HepG2 (cell line): ENCODE results near the gene EPB41. TPM values are rescaled to one million over a fixed set of nuclear protein-coding genes. Genes with fewer than 3 reads are reported as not detected.

Experiments
- ATAC-seq: fragments of 200-7000 bp; cut with Tn5 transposase; 3 replicates; pipeline ENCODE4 v1.9.1; 2020; ENCODE audit warnings: mild to moderate bottlenecking, moderate library complexity
- BruUV-seq: library from RNA; stranded (reverse); fragments of 400-500 nt; replicated peaks from 2 replicates; lab custom pipeline; 2021; lab: Mats Ljungman, UMichigan
- CTCF ChIA-PET: fragments of 300-600 bp; formaldehyde crosslinking; extraction: SDS; loops from one replicate; lab custom pipeline; 2021; ENCODE audit warnings: low total read pairs, inconsistent platforms, low intra/inter-chr PET ratio; lab: Yijun Ruan, JAX
- POLR2A ChIA-PET: fragments of 350-600 bp; sonication (Branson Sonifier 250); formaldehyde crosslinking; loops from one replicate; lab custom pipeline; 2020; ENCODE audit warnings: antibody characterized with exemption, inconsistent platforms; lab: Yijun Ruan, JAX
- DNase-seq: peaks from one replicate; pipeline ENCODE4 v3.0.0-alpha.2; 2015; ENCODE audit warnings: low spot score
- FAIRE-seq: peaks from 3 replicates; lab custom pipeline; 2011; peaks lifted over from hg19 to GRCh38; lab: Jason Lieb, UNC
- H2AFZ ChIP-seq: one replicate; pipeline ENCODE4 v1.6.1; 2011; ENCODE audit warnings: low read length, inconsistent platforms
- H3K27ac ChIP-seq: fragments of 300-600 bp; 3 replicates; pipeline ENCODE4 v1.8.0; 2011; ENCODE audit warnings: mixed run types, mild to moderate bottlenecking, mixed read lengths, low read length, inconsistent platforms; ENCODE audit not compliant: insufficient read depth; ENCODE audit errors: extremely low read length
- H3K27me3 ChIP-seq, 2 experiments: fragments of 200-600 bp in 1 of 2; 2 replicates in 1 of 2; 3 replicates in 1 of 2; pipeline versions ENCODE4 v1.6.0 to v1.8.0; 2011; ENCODE audit warnings: low read length in 2 of 2, mild to moderate bottlenecking in 2 of 2, moderate library complexity in 2 of 2, inconsistent platforms in 1 of 2; ENCODE audit not compliant: insufficient read depth in 2 of 2, control insufficient read depth in 1 of 2
- H3K36me3 ChIP-seq, 2 experiments: fragments of 200-600 bp in 1 of 2; replicated peaks in 1 of 2; 2 replicates in 1 of 2; 3 replicates in 1 of 2; pipeline versions ENCODE4 v1.5.1 to v1.8.0; 2011; ENCODE audit warnings: low read length in 2 of 2, inconsistent platforms in 1 of 2; ENCODE audit not compliant: insufficient read depth in 2 of 2, control insufficient read depth in 1 of 2
- H3K4me1 ChIP-seq: 2 replicates; pipeline ENCODE4 v1.5.1; 2012; ENCODE audit warnings: low read length, inconsistent platforms; ENCODE audit not compliant: insufficient read depth
- H3K4me2 ChIP-seq: 2 replicates; pipeline ENCODE4 v1.6.0; 2011; ENCODE audit warnings: low read depth, low read length, inconsistent platforms
- H3K4me3 ChIP-seq, 3 experiments: fragments of 200-600 bp in 1 of 3; sonication (generic), shearing (Covaris generic) in 1 of 3; replicated peaks in 1 of 3; 2 replicates each; pipeline ENCODE4 v1.5.1; 2011 to 2016; ENCODE audit warnings: low read length in 3 of 3, inconsistent platforms in 2 of 3, low read depth in 2 of 3, mild to moderate bottlenecking in 2 of 3, control low read depth in 1 of 3, mixed read lengths in 1 of 3; ENCODE audit not compliant: insufficient read depth in 1 of 3
- H3K79me2 ChIP-seq: one replicate; pipeline ENCODE4 v1.6.1; 2011; ENCODE audit warnings: low read length, inconsistent platforms; ENCODE audit not compliant: insufficient read depth
- H3K9ac ChIP-seq: 2 replicates; pipeline ENCODE4 v1.6.0; 2011; ENCODE audit warnings: mild to moderate bottlenecking, low read depth, low read length, inconsistent platforms; ENCODE audit not compliant: insufficient read depth
- H3K9me3 ChIP-seq: 2 replicates; pipeline ENCODE4 v1.5.1; 2012; ENCODE audit warnings: mild to moderate bottlenecking, low read length
- H4K20me1 ChIP-seq: 2 replicates; pipeline ENCODE4 v1.6.0; 2011; ENCODE audit warnings: inconsistent platforms, mild to moderate bottlenecking, low read length, moderate library complexity; ENCODE audit not compliant: insufficient read depth
- GATAD1 ChIP-seq: IDR thresholded peaks from 2 replicates; pipeline ENCODE4 v1.6.1; 2016; ENCODE audit warnings: missing genetic modification reagents, missing compliant biosample characterization
- HNRNPLL ChIP-seq: fragments of 200-400 bp; formaldehyde crosslinking; IDR thresholded peaks from 2 replicates; pipeline ENCODE4 v1.6.1; 2017; ENCODE audit warnings: mild to moderate bottlenecking, low read depth, low read length; ENCODE audit not compliant: poor library complexity, severe bottlenecking
- SYNCRIP ChIP-seq: fragments of 200-400 bp; formaldehyde crosslinking; IDR thresholded peaks from 2 replicates; pipeline ENCODE4 v1.6.1; 2018; ENCODE audit warnings: mild to moderate bottlenecking, low read depth, low read length; ENCODE audit not compliant: insufficient read depth
- ZNF230 ChIP-seq: sonication (generic); formaldehyde crosslinking; IDR thresholded peaks from 2 replicates; pipeline ENCODE4 v1.4.0; 2020; ENCODE audit warnings: mild to moderate bottlenecking, missing genetic modification reagents
- ZNF253 ChIP-seq: sonication (generic); formaldehyde crosslinking; IDR thresholded peaks from 2 replicates; pipeline ENCODE4 v1.8.0; 2022; ENCODE audit warnings: mild to moderate bottlenecking, missing genetic modification reagents, borderline replicate concordance
- ZNF292 ChIP-seq: sonication (generic); formaldehyde crosslinking; IDR thresholded peaks from 2 replicates; pipeline ENCODE4 v1.8.1; 2022; ENCODE audit warnings: mild to moderate bottlenecking, low read depth, missing genetic modification reagents, borderline replicate concordance
- ZNF446 ChIP-seq: sonication (generic); formaldehyde crosslinking; IDR thresholded peaks from 2 replicates; pipeline ENCODE4 v1.5.0; 2020; ENCODE audit warnings: mild to moderate bottlenecking, missing genetic modification reagents
- ZNF746 ChIP-seq: sonication (generic); formaldehyde crosslinking; IDR thresholded peaks from 2 replicates; pipeline ENCODE4 v1.8.0; 2022; ENCODE audit warnings: mild to moderate bottlenecking, missing genetic modification reagents
- ZNF850 ChIP-seq: sonication (generic); formaldehyde crosslinking; conservative IDR thresholded peaks from 2 replicates; pipeline ENCODE4 v1.9.0; 2021; ENCODE audit warnings: mild to moderate bottlenecking, missing genetic modification reagents
- WGBS: methylation state at CpG from one replicate; pipeline ENCODE4 v1.1.6; 2017; ENCODE audit warnings: low lambda C conversion rate; 5-methylcytosine and 5-hydroxymethylcytosine counted together
- in situ Hi-C: cut with HindIII; loops from 2 replicates; pipeline ENCODE4 v1.10.0; 2017; ENCODE audit warnings: low pct_unique_long_range_greater_than_20kb; ENCODE audit not compliant: extremely low pct_ligation_motif_present
- intact Hi-C: fragments of 100-400 bp; cut with micrococcal nuclease; formaldehyde crosslinking; loops from one replicate; pipeline ENCODE4 v1.10.0; 2022; ENCODE audit not compliant: unreplicated experiment
- polyA plus RNA-seq, 8 experiments: library from polyadenylated mRNA; depleted of rRNA in 3 of 8; stranded (reverse) in 7 of 8; unstranded in 1 of 8; fragments of >200 nt; fragmentation: Illumina TruSeq in 4 of 8; extraction: Trizol in 4 of 8; gene quantifications; 2 replicates each; pipeline versions ENCODE4 v1.2.1 to v1.2.3, GENCODE V29; 2011 to 2016; ENCODE audit warnings: low read depth in 4 of 8, missing spikeins in 1 of 8, mixed read lengths in 1 of 8; ENCODE audit not compliant: insufficient read depth in 1 of 8
- total RNA-seq, 5 experiments: library from RNA; depleted of rRNA; stranded (reverse); fragments of >200 nt; fragmentation: Illumina TruSeq; extraction: Trizol; gene quantifications; 2 replicates each; pipeline ENCODE4 v1.2.3, GENCODE V29; 2016; ENCODE audit warnings: low read depth in 1 of 5
- TF ChIP-seq, protein P1 (sequence below): sonication (generic); formaldehyde crosslinking; IDR thresholded peaks from 2 replicates; pipeline ENCODE4 v1.4.0; 2020; ENCODE audit warnings: mild to moderate bottlenecking, missing genetic modification reagents
- TF ChIP-seq, protein P2 (sequence below): IDR thresholded peaks from 2 replicates; pipeline ENCODE4 v1.6.1; 2016; ENCODE audit warnings: control low read depth
- TF ChIP-seq, protein P3 (sequence below): sonication (generic); formaldehyde crosslinking; IDR thresholded peaks from 2 replicates; pipeline ENCODE4 v1.4.0; 2020; ENCODE audit warnings: mild to moderate bottlenecking, missing genetic modification reagents
- TF ChIP-seq, protein P4 (sequence below): sonication (generic); formaldehyde crosslinking; IDR thresholded peaks from 2 replicates; pipeline ENCODE4 v1.4.0; 2020; ENCODE audit warnings: mild to moderate bottlenecking, missing genetic modification reagents

Gene EPB41
- total and polyA plus RNA-seq, 2 of the 13 experiments (the other 11 are each of a cell fraction or from before 2014, with no cell fraction given), result 34.5 to 46.7 TPM

DNA sequence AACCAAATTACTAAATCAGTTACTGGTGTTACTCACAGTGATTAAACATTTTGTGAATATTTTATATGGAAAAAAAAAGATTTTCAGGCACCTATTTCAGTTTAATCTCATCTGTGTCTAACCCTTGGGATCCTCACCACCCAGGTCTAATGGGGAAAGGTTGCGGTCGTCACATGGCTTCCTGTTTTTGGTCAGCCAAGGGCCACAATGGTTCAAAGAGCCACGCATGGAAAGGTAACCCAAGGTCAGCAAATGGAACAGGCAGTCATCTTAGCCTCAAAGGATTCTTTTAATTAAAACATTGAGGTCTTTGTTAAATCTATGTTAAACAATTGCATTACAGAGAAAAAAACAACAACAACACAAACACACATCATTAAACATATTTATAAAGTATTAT, 245.4 kb downstream of the EPB41 start:
- Histone ChIP-seq H3K4me3 (no peak overlapping the region), H3K27me3 (no peaks in the 10 kb centered on the region), H3K36me3 (peaks cover 17 to 81% of the 10 kb centered on the region in 2 experiments), H3K4me1 (peaks cover 8% of the 10 kb centered on the region), H3K9ac (no peak overlapping the region), H3K4me2 (no peak overlapping the region; the same call in 1 of the 2 replicates), H4K20me1 (peaks cover 20% of the 10 kb centered on the region), H3K27ac (no peak overlapping the region), H3K9me3 (no peaks in the 10 kb centered on the region), H3K79me2 (peaks cover 35% of the 10 kb centered on the region), H2AFZ (no peak overlapping the region)
- in situ Hi-C loops, result no loop called here
- 95% methylated on average over 3 of the region's 3 CpGs for WGBS
- ChIA-PET POLR2A (no interaction called here), CTCF (no interaction called here)
- intact Hi-C loops, result no loop called here
- no peak for ATAC-seq
- BruUV-seq, result no TSS peak
- no peak for DNase-seq
- FAIRE-seq, result no peak
- TF ChIP-seq ZNF446 (CRISPR knock-in tag) (no peak), ZNF253 (CRISPR knock-in tag) (no peak), ZNF746 (CRISPR knock-in tag) (no peak), SYNCRIP (no peak), HNRNPLL (no peak), GATAD1 (CRISPR knock-in tag) (no peak), ZNF230 (CRISPR knock-in tag) (no peak), ZNF292 (CRISPR knock-in tag) (no peak), ZNF850 (CRISPR knock-in tag) (no peak)
- TF ChIP-seq, protein P1, sequence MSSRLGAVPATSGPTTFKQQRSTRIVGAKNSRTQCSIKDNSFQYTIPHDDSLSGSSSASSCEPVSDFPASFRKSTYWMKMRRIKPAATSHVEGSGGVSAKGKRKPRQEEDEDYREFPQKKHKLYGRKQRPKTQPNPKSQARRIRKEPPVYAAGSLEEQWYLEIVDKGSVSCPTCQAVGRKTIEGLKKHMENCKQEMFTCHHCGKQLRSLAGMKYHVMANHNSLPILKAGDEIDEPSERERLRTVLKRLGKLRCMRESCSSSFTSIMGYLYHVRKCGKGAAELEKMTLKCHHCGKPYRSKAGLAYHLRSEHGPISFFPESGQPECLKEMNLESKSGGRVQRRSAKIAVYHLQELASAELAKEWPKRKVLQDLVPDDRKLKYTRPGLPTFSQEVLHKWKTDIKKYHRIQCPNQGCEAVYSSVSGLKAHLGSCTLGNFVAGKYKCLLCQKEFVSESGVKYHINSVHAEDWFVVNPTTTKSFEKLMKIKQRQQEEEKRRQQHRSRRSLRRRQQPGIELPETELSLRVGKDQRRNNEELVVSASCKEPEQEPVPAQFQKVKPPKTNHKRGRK (CRISPR knock-in tag), result no peak
- TF ChIP-seq, protein P2, sequence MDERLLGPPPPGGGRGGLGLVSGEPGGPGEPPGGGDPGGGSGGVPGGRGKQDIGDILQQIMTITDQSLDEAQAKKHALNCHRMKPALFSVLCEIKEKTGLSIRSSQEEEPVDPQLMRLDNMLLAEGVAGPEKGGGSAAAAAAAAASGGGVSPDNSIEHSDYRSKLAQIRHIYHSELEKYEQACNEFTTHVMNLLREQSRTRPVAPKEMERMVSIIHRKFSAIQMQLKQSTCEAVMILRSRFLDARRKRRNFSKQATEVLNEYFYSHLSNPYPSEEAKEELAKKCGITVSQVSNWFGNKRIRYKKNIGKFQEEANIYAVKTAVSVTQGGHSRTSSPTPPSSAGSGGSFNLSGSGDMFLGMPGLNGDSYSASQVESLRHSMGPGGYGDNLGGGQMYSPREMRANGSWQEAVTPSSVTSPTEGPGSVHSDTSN (CRISPR knock-in tag), result no peak
- TF ChIP-seq, protein P3, sequence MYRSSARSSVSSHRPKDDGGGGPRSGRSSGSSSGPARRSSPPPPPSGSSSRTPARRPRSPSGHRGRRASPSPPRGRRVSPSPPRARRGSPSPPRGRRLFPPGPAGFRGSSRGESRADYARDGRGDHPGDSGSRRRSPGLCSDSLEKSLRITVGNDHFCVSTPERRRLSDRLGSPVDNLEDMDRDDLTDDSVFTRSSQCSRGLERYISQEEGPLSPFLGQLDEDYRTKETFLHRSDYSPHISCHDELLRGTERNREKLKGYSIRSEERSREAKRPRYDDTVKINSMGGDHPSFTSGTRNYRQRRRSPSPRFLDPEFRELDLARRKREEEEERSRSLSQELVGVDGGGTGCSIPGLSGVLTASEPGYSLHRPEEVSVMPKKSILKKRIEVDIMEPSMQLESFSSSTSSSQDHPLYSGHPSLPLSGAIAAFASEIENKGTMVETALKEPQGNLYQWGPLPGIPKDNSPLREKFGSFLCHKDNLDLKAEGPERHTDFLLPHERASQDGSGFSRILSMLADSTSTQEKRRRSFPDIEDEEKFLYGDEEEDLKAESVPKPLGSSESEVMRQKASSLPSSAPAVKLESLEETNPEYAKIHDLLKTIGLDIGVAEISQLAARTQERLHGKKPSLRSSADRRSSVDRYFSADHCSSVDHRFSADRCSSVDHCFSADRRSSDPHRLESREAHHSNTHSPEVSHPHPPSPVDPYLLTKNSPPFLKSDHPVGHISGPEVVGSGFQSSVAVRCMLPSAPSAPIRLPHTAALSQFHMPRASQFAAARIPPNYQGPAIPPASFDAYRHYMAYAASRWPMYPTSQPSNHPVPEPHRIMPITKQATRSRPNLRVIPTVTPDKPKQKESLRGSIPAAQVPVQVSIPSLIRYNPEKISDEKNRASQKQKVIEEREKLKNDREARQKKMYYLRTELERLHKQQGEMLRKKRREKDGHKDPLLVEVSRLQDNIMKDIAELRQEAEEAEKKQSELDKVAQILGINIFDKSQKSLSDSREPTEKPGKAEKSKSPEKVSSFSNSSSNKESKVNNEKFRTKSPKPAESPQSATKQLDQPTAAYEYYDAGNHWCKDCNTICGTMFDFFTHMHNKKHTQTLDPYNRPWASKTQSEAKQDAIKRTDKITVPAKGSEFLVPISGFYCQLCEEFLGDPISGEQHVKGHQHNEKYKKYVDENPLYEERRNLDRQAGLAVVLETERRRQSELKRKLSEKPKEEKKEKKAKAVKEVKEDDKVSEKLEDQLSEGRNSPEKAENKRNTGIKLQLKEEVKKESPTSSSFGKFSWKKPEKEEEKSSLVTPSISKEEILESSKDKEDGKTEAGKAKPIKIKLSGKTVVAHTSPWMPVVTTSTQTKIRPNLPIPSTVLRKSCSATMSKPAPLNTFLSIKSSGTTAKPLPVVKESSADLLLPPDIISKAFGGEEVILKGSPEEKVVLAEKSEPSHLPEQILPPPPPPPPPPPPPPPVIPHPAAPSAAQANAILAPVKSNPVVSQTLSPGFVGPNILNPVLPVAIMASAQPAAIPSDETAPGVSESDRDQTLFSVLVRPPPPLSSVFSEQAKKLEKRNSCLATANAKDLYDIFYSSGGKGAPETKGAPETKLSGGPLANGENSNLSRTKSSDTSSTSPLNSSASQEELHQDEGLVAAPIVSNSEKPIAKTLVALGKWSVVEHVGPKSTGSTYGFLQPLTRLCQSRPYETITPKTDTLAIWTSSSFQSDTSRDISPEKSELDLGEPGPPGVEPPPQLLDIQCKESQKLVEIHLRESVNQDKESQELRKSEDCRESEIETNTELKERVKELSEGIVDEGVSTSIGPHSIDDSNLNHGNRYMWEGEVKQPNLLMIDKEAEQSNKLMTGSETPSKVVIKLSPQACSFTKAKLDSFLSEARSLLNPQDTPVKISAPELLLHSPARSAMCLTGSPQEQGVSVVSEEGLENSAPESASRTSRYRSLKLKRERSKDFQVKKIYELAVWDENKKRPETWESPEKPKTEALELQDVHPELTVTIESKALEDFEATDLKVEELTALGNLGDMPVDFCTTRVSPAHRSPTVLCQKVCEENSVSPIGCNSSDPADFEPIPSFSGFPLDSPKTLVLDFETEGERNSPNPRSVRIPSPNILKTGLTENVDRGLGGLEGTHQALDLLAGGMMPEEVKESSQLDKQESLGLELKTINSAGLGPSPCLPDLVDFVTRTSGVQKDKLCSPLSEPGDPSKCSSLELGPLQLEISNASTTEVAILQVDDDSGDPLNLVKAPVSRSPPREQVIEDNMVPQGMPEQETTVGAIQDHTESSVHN (CRISPR knock-in tag), result no peak
- TF ChIP-seq, protein P4, sequence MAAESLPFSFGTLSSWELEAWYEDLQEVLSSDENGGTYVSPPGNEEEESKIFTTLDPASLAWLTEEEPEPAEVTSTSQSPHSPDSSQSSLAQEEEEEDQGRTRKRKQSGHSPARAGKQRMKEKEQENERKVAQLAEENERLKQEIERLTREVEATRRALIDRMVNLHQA (CRISPR knock-in tag), result no peak
